Activated CD4-positive, alpha-beta T cell treated with anti-CD3 and anti-CD28 coated beads, Interleukin-2, Interleukin-6, amounts not matched to agents 100 ng/mL and 50 ng/mL, durations not matched to agents 16 hours and 8 hours (primary cell): ENCODE measurements around the gene EPS8.
"Not testable (repeated sequence)": the region's sequence is repeated elsewhere in the genome, so short reads cannot be mapped to it uniquely, and the experiment has no call there.

ENCODE experiments used
- DNase-seq: peaks from one replicate; pipeline ENCODE4 v3.0.0-alpha.2; 2020

EPS8 gene

DNA sequence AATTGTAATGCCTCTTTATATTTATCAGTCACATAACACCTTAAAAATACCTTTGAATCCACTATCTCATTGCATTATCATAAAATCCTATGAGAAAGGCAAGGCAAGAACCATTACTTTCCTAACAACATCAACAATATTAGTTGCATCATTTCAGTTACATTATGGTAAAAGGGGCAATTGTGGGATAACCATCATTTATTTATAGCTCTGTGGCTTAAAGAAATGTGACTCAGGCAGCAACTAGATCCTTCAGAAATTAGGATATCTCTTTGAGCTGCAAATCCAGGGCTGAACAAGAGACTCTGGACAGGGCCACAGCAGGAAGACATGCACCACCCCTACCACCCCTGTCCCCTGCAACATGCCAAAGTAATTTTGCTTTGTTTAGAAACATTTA, 36.4 kb downstream of the EPS8 start:
- DNase-seq, result no peak

DNA sequence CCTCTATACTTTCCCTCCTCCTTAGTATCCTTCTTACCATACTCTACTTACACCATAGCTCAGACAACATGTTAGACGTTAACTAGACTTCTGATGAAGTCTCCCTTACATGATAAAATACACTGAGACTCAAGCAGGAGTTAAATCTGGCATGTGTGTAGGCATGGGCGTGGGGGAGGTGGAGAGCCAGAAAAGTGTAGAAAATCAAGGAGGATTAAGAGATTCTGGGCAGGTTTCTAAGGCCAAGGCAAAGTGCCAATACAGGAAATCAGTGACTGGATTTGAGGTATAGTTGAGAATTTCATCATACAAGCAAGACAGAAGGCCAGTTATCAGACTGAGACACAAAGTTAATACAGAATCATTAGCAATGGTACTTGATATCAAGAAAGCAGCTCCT, 37.4 kb downstream of the EPS8 start:
- DNase-seq, result no peak

- no peak for DNase-seq
Measured at GRCh38 chr12:15749937-15750336, 39.3 kb downstream of the EPS8 start.

DNA sequence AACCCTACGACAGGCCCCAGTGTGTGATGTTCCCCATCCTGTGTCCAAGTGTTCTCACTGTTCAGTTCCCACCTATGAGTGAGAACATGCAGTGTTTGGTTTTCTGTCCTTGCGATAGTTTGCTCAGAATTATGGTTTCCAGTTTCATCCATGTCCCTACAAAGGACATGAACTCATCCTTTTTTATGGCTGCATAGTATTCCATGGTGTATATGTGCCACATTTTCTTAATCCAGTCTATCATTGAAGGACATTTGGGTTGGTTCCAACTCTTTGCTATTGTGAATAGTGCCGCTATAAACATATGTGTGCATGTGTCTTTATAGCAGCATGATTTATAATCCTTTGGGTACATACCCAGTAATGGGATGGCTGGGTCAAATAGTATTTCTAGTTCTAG, 47.3 kb downstream of the EPS8 start:
- not testable (repeated sequence) for DNase-seq

GRCh38 chr12:15741082-15741481, 48.1 kb downstream of the EPS8 start:
- DNase-seq, result no peak

DNA sequence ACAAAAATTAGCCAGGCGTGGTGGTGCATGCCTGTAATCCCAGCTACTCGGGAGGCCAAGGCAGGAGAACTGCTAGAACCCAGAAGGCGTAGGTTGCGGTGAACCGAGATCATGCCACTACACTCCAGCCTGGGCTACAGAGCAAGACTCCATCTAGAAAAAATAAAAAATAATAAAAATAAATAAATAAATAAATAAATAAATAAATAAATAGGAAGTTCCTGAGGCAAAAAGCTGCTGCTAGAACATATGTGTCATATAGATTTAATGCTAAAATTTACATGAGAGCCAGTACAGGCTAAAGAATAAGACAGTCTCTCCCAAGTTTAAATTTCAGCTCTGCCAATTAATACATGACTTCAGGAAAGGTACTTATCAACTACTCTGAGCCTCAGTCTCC, 48.8 kb downstream of the EPS8 start:
- not testable (repeated sequence) for DNase-seq

GRCh38 chr12:15738438-15739015, 50.7 kb downstream of the EPS8 start:
- DNase-seq, result no peak

DNA sequence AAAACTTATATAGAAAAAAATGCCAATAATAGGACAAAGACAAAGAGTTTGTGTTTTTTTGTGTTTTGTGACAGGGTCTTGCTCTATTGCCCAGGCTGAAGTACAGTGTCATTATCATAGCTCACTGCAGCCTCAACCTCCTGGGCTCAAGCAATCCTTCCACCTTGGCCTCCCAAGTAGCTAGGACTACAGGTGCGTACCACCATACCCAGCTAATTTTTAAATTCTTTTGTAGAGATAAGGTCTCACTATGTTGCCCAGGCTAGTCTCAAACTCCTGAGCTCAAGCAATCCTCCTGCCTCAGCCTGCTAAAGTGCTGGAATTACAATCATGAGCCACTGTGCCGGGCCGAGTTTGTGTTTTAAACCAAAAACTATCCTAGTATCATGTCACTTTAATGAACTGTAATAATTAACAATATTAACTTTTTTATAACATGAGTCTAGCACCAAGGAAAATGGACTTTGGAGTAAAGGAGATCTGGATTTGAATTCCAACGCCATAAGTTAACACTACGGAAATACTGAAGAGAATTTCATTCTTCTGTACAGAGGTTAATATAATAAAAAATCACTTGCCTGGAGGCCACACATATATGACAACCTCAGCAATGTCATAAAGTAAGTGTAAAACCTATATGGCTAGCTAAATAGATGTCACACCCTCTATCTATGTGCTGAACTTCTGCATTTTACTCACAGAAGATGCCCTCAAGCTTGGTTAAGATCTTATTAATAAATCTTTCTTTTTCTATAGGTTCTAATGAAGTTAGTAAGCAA, 53.2 kb downstream of the EPS8 start:
- DNase-seq, result no peak

GRCh38 chr12:15733136-15733535, 56.1 kb downstream of the EPS8 start:
- DNase-seq, result no peak

- no peak for DNase-seq
Measured at GRCh38 chr12:15732341-15733061, 56.7 kb downstream of the EPS8 start.

DNA sequence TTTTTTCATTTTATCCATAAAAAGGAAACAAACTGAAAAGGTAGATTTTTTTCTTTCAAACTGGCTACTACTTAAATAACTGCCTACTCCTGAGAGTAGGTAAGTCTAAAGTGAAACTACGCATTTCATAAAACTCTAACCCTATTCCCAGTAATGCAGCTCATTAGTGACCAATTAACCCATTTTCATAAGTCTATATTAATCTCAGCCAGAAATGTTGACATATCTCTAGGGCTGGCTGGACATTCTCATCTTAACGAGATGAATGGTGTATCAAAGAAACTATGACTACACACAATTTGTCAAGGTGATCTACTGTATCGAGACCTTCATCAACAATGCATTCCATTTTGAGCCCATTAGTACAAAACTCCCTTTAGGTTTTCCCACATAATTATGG, 57.2 kb downstream of the EPS8 start:
- no peak for DNase-seq

DNA sequence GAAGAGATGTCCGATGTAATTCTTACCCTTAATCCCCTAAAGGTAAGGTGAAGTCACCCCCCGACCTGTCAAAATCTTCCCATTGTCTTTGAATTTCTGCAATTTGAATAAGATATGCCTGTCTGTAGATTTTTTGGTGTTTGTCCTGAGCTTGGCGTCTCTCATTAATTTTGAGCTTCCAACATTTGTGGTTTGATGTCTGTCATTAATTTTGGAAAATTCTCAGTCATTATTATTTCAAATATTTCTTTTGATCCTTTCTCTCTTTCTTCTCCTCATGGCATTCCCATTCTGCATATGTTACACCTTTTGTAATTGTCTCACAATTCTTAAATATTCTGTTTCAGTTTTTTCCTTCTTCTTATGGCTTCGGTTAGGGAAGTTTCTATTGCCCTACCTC, 60.1 kb downstream of the EPS8 start:
- DNase-seq, result no peak

DNA sequence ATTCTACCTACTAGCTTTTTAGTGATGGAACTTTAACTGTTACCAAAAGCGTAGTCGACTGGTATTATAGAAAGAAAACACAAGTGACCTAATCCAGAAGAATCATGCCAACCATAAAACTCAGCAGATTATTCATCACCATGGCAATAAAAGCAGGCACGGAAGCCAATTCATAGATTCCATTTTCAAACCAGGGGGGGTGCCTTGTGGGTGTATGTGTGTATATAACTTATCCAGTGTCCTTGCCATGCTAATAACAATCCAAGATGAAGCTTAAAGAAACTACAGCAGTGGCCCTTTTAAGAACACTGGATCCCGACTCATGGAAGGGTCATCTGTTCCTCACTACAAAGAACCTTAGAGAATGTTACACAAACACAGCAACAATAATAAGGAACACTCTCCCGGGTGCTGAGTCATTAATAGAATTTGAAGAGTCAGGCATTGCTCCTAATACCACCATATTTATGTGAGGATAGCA, 61.0 kb downstream of the EPS8 start:
- no peak for DNase-seq

- DNase-seq, result no peak
Measured at GRCh38 chr12:15726878-15727150, 62.4 kb downstream of the EPS8 start.

- DNase-seq, result no peak
Measured at GRCh38 chr12:15726027-15726877, 62.9 kb downstream of the EPS8 start.

GRCh38 chr12:15722951-15723350, 66.2 kb downstream of the EPS8 start:
- DNase-seq, result no peak

- DNase-seq, result no peak
Measured at GRCh38 chr12:15721316-15722115, 67.7 kb downstream of the EPS8 start.

- DNase-seq, result no peak
Measured at GRCh38 chr12:15720295-15720694, 68.9 kb downstream of the EPS8 start.

- DNase-seq, result no peak
Measured at GRCh38 chr12:15719230-15719629, 70.0 kb downstream of the EPS8 start.

GRCh38 chr12:15717940-15718567, 71.1 kb downstream of the EPS8 start:
- no peak for DNase-seq

GRCh38 chr12:15716581-15716980, 72.6 kb downstream of the EPS8 start:
- no peak for DNase-seq

GRCh38 chr12:15714256-15714655, 74.9 kb downstream of the EPS8 start:
- no peak for DNase-seq
